Nephron progenitor cell (in vitro differentiated cells): ENCODE data around the gene NETO1.

ENCODE experiments used
- DNase-seq: peaks from one replicate; pipeline ENCODE4 v3.0.0; 2021
- H3K27ac Mint-ChIP-seq: 2 replicates; pipeline ENCODE4 v1.8.0; 2021; ENCODE audit warnings: mild to moderate bottlenecking, moderate library complexity, mixed read lengths
- H3K27me3 Mint-ChIP-seq: 2 replicates; pipeline ENCODE4 v1.8.0; 2021; ENCODE audit warnings: mild to moderate bottlenecking, low read depth, mixed read lengths; ENCODE audit not compliant: poor library complexity
- H3K36me3 Mint-ChIP-seq: 2 replicates; pipeline ENCODE4 v1.8.0; 2021; ENCODE audit warnings: low read depth, mixed read lengths
- H3K4me1 Mint-ChIP-seq: 2 replicates; pipeline ENCODE4 v1.8.0; 2021; ENCODE audit warnings: mixed read lengths
- H3K4me3 Mint-ChIP-seq: 2 replicates; pipeline ENCODE4 v1.8.0; 2021; ENCODE audit warnings: mild to moderate bottlenecking, moderate library complexity, mixed read lengths
- H3K9me3 Mint-ChIP-seq: 2 replicates; pipeline ENCODE4 v1.8.0; 2021; ENCODE audit warnings: mild to moderate bottlenecking, moderate library complexity, mixed read lengths
- CTCF ChIP-seq: fragments of 200-600 bp; sonication (generic); IDR thresholded peaks from 2 replicates; pipeline ENCODE4 v1.5.0; 2021; ENCODE audit warnings: antibody characterized with exemption

NETO1 gene

GRCh38 chr18:72867746-72868584 is at the start of gene NETO1:
Gene NETO1, minus strand, starts transcription at chr18:72867987. Its CDS starts 696 bp downstream, at chr18:72867291.
- H3K27ac Mint-ChIP-seq: peak within 1 kb of the TSS; percentile 34
- peaks cover 12% of the 10 kb centered on the region for H3K36me3 Mint-ChIP-seq
- no peak for TF ChIP-seq CTCF
- H3K9me3 Mint-ChIP-seq: no peaks in the 10 kb centered on the region
- H3K27me3 Mint-ChIP-seq: peaks cover 78% of the 10 kb centered on the region
- peaks cover 29% of the 10 kb centered on the region for H3K4me1 Mint-ChIP-seq
- H3K4me3 Mint-ChIP-seq: peak within 1 kb of the TSS; percentile 89
- peak; percentile 64 for DNase-seq

- H3K4me1 Mint-ChIP-seq: no peaks in the 10 kb centered on the region
- DNase-seq: no peak
- H3K36me3 Mint-ChIP-seq: no peaks in the 10 kb centered on the region
- peaks cover 3% of the 10 kb centered on the region for H3K27me3 Mint-ChIP-seq
- no peak overlapping the region for H3K4me3 Mint-ChIP-seq
- TF ChIP-seq CTCF: no peak
- H3K27ac Mint-ChIP-seq: no peak overlapping the region
- H3K9me3 Mint-ChIP-seq: no peaks in the 10 kb centered on the region
Observed at GRCh38 chr18:72910045-72910444, 42.3 kb upstream of the NETO1 start.

- no peaks in the 10 kb centered on the region for H3K4me1 Mint-ChIP-seq
- DNase-seq: no peak
- no peaks in the 10 kb centered on the region for H3K27me3 Mint-ChIP-seq
- H3K4me3 Mint-ChIP-seq: no peak overlapping the region
- H3K36me3 Mint-ChIP-seq: no peaks in the 10 kb centered on the region
- H3K9me3 Mint-ChIP-seq: no peaks in the 10 kb centered on the region
- no peak overlapping the region for H3K27ac Mint-ChIP-seq
- TF ChIP-seq CTCF: no peak
Observed at GRCh38 chr18:72908181-72908580, 40.4 kb upstream of the NETO1 start.

GRCh38 chr18:72903033-72903432 is 35.2 kb upstream of the NETO1 start:
- H3K36me3 Mint-ChIP-seq: no peaks in the 10 kb centered on the region
- H3K27ac Mint-ChIP-seq: no peak overlapping the region
- H3K27me3 Mint-ChIP-seq: no peaks in the 10 kb centered on the region
- no peaks in the 10 kb centered on the region for H3K9me3 Mint-ChIP-seq
- no peak for DNase-seq
- no peak for TF ChIP-seq CTCF
- H3K4me3 Mint-ChIP-seq: no peak overlapping the region
- H3K4me1 Mint-ChIP-seq: peaks cover 5% of the 10 kb centered on the region

- no peak overlapping the region for H3K4me3 Mint-ChIP-seq
- no peaks in the 10 kb centered on the region for H3K36me3 Mint-ChIP-seq
- H3K9me3 Mint-ChIP-seq: no peaks in the 10 kb centered on the region
- peaks cover 5% of the 10 kb centered on the region for H3K4me1 Mint-ChIP-seq
- H3K27me3 Mint-ChIP-seq: no peaks in the 10 kb centered on the region
- no peak overlapping the region for H3K27ac Mint-ChIP-seq
- DNase-seq: no peak
- TF ChIP-seq CTCF: no peak
Observed at GRCh38 chr18:72899338-72899737, 31.6 kb upstream of the NETO1 start.

GRCh38 chr18:72898870-72899269 is 31.1 kb upstream of the NETO1 start:
- peak overlapping the region; percentile 71 for H3K27ac Mint-ChIP-seq
- no peak for TF ChIP-seq CTCF
- peaks cover 5% of the 10 kb centered on the region for H3K4me1 Mint-ChIP-seq
- DNase-seq: no peak
- no peaks in the 10 kb centered on the region for H3K27me3 Mint-ChIP-seq
- H3K9me3 Mint-ChIP-seq: no peaks in the 10 kb centered on the region
- H3K36me3 Mint-ChIP-seq: no peaks in the 10 kb centered on the region
- H3K4me3 Mint-ChIP-seq: no peak overlapping the region
